GM10266 (cell line): ENCODE results near the gene IKBKG.
A peak's percentile ranks its signal among the peaks of the same experiment; 100 is the strongest.
"Not testable (repeated sequence)": the region's sequence is repeated elsewhere in the genome, so short reads cannot be mapped to it uniquely, and the experiment has no call there.

ENCODE experiments used
- DNase-seq: peaks from one replicate; pipeline ENCODE4 v3.0.0; 2012; ENCODE audit errors: extremely low spot score
- TF ChIP-seq, protein P1 (sequence below): IDR thresholded peaks from 2 replicates; pipeline ENCODE4 v1.5.1; 2012; ENCODE audit warnings: mild to moderate bottlenecking, low read depth; ENCODE audit not compliant: control insufficient read depth, insufficient read depth; ENCODE audit errors: missing control alignments

The IKBKG gene, protein sequence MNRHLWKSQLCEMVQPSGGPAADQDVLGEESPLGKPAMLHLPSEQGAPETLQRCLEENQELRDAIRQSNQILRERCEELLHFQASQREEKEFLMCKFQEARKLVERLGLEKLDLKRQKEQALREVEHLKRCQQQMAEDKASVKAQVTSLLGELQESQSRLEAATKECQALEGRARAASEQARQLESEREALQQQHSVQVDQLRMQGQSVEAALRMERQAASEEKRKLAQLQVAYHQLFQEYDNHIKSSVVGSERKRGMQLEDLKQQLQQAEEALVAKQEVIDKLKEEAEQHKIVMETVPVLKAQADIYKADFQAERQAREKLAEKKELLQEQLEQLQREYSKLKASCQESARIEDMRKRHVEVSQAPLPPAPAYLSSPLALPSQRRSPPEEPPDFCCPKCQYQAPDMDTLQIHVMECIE

DNA sequence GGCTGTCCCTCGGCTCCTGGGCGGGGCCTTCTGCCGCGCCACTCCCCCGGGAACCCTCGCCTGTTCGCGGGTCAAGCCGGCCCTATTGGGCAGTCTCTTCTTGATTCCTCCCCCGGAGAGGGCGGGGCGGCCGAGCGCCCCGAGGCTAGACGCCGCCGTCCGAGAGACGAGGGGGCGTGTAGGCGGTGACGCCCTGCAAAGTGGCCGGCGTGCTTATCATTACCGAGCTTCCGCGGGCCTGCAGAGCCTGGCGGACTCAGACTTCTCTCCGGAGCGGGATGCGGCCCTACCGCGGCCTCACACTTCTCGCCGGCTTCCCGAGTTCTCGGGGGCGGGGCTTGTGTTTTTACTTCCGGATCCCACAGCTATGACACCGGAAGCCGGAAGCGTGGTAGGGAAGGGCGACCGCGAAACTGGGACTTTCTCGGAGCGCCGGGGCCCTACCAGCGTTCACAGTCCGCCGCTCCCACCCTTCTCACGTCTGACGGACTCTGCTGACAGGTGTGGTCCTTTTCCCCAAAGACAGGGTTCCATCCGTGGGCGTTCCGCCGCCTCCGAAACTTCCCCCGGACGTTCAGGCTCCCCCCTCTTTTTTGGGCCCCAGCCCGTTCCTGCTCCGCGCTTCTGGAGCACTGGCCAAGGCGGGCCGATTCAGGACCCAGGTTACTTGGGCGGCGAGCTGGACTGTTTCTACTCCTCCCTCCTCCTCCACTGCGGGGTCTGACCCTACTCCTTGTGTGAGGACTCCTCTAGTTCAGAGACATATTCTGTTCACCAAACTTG, at the start of gene IKBKG:
Gene IKBKG (plus strand): TSS at position 376 of the 783 bp plus-strand sequence. CDS start 4,383 bp downstream, outside the sequence.
- TF ChIP-seq, protein P1, sequence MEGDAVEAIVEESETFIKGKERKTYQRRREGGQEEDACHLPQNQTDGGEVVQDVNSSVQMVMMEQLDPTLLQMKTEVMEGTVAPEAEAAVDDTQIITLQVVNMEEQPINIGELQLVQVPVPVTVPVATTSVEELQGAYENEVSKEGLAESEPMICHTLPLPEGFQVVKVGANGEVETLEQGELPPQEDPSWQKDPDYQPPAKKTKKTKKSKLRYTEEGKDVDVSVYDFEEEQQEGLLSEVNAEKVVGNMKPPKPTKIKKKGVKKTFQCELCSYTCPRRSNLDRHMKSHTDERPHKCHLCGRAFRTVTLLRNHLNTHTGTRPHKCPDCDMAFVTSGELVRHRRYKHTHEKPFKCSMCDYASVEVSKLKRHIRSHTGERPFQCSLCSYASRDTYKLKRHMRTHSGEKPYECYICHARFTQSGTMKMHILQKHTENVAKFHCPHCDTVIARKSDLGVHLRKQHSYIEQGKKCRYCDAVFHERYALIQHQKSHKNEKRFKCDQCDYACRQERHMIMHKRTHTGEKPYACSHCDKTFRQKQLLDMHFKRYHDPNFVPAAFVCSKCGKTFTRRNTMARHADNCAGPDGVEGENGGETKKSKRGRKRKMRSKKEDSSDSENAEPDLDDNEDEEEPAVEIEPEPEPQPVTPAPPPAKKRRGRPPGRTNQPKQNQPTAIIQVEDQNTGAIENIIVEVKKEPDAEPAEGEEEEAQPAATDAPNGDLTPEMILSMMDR, result no peak
- peak; percentile 94 for DNase-seq

DNA sequence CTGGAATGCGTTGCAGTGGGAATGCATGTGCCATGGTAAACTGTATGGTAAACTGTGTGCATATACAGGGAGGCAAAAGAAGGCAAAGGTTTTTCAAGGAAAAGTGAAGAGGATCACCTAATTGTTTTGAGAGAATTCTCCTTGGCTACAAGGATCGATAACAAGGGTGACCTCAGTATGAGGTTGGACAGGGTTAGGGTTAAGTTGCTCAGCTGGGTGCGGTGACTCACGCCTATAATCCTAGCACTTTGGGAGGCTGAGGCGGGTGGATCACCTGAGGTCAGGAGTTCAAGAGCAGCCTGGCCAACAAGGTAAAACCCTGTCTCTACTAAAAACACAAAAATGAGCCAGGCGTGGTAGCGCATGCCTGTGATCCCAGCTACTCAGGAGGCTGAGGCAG, 46.0 kb upstream of the IKBKG start:
- DNase-seq, result not testable (repeated sequence)

GRCh38 chrX:154502098-154502497, 45.3 kb upstream of the IKBKG start:
- no peak for DNase-seq
- TF ChIP-seq, protein P1, result no peak

DNA sequence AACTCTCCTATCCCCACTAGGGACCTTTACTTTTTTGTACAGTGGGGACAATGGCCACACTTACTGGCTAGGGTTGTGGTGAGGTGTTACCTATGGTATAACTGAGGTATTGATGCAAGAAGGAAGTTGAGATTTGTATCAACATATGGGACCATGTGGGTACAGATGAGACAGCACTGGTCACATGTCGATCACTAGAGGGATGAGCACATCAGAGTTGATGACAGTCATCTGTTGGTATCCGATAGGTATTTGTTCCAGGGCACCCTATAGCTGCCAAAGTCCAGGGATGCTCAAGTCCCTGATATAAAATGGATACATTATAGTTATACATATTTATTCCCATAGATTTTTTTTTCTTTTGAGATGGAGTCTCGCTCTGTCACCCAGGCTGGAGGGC, 44.4 kb upstream of the IKBKG start:
- DNase-seq, result no peak
- TF ChIP-seq, protein P1, result no peak

DNA sequence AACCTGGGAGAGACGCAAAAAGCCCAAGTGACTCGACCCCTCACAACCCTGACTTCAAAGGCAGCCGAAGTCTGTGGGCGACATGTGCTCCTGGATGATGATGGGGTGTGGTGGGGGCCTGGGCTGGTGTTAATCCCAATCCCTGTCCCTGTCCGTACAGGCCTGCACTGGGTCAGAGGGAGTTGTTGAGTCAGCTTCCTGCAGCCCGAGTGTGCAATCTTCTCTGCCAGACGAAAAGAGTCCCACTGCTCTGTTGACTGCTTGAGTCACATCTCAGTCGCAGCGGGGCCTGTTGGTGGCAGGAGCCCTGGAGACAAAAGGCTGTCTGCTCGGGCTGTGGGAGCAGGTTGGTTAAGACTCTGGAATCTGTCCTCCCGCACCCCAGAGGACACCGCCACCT, 41.7 kb upstream of the IKBKG start:
- no peak for DNase-seq
- TF ChIP-seq, protein P1, result no peak

DNA sequence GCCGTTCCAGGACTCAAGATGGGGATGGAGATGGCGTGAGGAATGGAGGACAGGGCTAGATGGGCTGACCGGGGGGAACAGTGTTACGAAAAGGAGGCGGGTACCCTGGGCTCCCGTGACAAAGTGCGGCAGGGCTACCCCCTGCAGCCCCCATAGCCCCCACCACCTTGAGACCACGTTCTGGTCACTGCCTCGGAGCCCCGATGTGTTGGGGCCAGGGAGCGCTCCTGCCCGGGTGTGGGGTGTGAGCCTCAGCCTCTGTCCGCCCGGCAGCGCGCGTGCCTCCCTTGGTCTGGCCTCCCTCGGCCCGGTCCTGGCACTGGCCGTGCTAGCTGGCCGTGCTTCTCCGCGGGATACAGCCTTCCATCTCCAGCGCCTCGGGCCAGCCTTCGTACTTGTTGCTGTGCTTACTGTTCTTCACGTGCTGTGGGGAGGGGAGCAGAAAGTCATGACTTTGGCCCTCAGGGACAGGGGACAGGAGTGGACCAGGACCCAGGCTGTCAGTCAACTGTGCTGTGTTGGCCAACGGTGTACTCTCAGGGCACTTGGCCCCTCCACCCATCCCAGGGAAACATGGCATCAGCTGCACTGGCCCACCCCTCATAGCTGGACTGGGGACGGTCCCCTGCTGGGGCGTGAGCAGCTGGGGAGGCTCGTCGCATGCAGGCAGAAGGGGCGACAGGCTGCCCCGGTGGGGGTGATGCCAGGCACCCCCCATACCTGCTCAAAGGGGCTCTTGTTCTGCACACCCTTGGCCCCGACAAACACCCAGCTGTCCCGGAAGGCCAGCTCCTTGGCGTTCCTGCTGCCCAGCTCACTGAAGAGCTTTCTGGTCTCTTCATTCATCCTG, 40.7 kb upstream of the IKBKG start:
- no peak for DNase-seq
- TF ChIP-seq, protein P1, result no peak

DNA sequence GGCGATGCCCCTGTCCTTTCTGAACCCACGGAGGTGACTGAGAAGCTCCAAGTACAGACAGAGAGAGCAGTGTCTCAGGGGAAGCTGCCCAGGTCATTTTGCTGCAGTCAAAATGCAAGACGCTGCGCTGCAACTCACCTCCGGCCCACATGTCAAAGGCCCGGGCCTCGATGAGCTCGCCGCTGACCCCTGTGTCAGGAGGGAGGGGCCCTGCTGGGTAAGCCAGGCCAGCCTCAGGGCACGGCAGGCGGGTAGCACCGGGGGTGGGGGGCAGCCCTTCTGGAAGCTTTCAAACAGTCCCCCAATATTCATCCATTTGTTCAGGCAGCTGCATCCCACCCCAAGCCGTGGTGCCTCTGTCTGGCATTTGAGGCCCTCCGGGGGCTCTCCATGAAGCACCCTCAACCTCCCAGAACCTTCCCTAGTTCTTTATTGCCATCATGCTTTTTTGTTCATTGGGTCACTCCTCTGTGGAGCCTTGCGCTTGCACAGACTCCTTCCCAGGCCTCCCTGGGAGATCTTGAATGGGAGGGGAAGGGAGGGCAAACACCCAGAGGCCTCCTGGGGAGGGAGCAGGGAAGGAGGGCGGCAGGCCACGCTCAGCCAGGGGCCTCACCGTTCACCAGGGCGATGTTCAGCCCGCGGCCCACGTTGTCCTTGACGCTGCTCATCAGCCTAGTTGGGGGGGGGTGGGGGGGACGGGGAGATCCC, 39.6 kb upstream of the IKBKG start:
- TF ChIP-seq, protein P1, result no peak
- DNase-seq, result no peak
